Superior temporal gyrus (tissue), 1 donor: ENCODE measurements around the gene SERINC4.
"Not testable (repeated sequence)": the region's sequence is repeated elsewhere in the genome, so short reads cannot be mapped to it uniquely, and the experiment has no call there.

Experiments used
- DNase-seq: peaks from one replicate; pipeline ENCODE4 v3.0.0-alpha.2; 2016; ENCODE audit errors: extremely low spot score

The SERINC4 gene

DNA sequence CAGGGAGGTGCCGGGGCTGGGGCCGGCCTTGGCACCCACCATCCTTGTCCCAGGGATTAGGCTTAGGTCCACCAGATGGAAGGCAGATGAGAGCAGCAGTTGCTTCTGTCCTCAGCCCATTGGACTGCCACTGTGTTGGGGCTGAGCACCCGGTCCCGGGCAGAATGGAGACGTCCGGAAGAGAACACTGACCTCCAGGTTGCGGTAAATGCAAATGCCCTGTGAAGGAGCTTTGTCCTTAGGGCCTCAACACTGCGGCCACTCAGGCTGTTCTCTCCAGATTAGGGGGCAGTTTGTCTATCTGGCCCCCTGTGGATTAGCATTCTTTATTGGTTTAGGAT lies at the start of gene SERINC4:
Gene SERINC4 (minus strand): TSS at position 276 of the 341 bp plus-strand sequence. CDS start 234 bp downstream, at position 42.
- no peak for DNase-seq

DNA sequence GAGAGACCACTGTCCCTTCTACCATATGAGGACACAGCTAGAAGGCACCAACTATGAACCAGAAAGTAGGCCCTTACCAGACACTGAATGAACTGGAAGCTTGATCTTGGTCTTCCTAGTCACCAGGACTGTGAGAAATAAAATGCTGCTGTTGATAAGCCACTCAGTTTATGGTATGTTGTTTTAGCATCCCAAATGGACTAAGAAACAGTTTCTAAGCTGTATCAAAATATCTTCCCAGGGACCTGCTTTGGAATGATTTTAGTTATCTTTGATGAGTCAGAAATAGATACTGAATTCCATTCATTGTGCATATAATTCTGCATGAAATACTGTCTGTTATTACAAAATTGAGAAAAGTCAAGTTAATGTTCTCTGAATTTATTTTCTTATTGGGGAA lies 45.4 kb upstream of the SERINC4 start:
- no peak for DNase-seq

GRCh38 chr15:43832485-43832884 lies 32.5 kb upstream of the SERINC4 start:
- DNase-seq: not testable (repeated sequence)

DNA sequence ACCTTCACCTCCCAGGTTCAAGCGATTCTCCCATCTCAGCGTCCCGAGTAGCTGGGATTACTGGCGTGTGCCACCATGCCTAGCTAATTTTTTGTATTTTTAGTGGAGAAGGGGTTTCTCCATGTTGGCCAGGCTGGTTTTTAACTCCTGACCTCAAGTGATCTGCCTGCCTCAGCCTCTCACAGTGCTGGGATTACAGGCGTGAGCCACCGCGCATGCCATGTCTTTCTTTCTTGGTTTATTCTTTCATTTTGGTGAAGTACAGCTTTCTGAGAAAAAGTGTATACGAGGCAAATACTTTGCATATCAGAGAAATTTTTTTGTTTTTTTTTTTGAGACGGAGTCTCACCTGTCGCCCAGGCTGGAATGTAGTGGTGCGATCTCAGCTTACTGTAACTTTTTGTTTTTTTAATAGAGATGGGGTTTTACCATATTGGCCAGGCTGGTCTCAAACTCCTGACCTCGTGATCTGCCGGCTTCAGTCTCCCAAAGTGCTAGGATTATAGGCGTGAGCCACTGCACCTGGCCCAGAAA lies 31.6 kb upstream of the SERINC4 start:
- DNase-seq: not testable (repeated sequence)

GRCh38 chr15:43830691-43831275 lies 30.8 kb upstream of the SERINC4 start:
- not testable (repeated sequence) for DNase-seq

- DNase-seq: not testable (repeated sequence)
Observed at GRCh38 chr15:43829951-43830540, 30.0 kb upstream of the SERINC4 start.

DNA sequence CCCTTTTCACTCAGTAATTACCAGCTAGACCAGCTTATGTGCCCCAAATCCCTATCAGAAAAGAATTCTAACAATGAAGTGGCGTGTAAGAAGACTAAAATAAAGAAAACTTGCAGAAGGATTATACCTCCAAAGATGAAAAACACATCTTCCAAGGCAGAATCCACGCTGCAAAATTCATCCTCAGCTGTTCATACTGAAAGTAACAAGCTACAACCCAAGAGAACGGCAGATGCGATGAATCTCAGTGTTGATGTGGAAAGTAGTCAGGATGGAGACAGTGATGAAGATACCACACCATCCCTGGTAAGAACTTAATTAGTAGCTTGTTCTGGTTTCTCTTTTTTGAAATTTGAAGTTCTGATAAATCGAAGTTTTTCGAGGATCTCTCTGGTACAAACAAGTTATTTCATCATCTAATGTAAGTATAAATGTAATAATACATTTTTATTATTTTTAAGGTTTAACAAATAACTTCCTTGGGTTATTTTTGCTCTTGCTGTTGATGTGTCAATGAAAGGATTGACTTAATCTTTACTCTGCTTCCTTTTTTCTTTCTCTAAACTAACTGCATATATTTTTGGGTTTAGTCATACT lies 28.1 kb upstream of the SERINC4 start:
- no peak for DNase-seq

GRCh38 chr15:43826508-43827341 lies 26.7 kb upstream of the SERINC4 start, which contains the start of gene WDR76:
WDR76 (plus strand) TSS chr15:43827002; CDS start chr15:43827033, 31 bp downstream.
- DNase-seq: peak; percentile 42

DNA sequence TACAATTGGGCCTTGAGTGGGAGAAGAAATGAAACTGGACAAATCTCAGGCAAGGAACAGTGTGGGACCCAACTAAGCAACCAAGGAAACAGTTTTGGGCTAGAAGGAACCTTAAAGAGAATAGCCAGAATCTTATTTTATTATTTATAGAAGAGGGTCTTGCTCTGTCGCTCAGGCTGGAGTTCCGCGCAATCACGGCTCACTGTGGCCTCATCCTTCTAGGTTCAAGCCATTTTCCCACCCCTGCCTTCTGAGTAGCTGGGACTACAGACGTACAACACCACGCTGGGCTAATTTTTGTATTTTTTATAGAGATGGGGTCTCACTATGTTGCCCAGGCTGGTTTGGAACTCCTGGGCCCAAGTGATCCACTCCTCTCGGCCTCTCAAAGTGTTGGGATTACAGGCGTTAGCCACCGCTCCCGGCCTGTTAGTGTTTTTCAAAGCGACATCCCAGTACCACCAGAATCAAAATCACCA lies 26.0 kb upstream of the SERINC4 start:
- DNase-seq: no peak

DNA sequence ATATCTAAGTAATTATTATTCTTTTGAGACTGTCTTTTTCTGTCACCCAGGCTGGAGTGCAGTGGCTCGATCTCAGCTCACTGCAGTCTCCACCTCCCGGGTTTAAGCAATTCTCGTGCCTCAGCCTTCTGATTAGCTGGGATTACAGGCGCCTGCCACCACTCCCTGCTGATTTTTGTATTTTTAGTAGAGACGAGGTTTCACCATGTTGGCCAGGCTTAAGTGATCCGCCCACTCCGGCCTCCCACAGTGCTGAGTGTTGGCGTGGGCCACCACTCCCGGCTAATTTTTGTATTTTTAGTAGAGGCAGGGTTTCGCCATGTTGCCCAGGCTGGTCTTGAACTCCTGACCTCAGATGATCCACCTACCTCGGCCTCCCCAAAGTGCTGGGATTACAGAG lies 25.3 kb upstream of the SERINC4 start:
- not testable (repeated sequence) for DNase-seq

- peak; percentile 100 for DNase-seq
Observed at GRCh38 chr15:43824302-43825246, 24.6 kb upstream of the SERINC4 start, which contains the start of gene MFAP1. MFAP1 (minus strand) TSS chr15:43824690; CDS start chr15:43824569, 121 bp downstream.

GRCh38 chr15:43821505-43821904 lies 21.5 kb upstream of the SERINC4 start:
- DNase-seq: no peak

GRCh38 chr15:43815064-43815463 lies 15.0 kb upstream of the SERINC4 start:
- DNase-seq: not testable (repeated sequence)

DNA sequence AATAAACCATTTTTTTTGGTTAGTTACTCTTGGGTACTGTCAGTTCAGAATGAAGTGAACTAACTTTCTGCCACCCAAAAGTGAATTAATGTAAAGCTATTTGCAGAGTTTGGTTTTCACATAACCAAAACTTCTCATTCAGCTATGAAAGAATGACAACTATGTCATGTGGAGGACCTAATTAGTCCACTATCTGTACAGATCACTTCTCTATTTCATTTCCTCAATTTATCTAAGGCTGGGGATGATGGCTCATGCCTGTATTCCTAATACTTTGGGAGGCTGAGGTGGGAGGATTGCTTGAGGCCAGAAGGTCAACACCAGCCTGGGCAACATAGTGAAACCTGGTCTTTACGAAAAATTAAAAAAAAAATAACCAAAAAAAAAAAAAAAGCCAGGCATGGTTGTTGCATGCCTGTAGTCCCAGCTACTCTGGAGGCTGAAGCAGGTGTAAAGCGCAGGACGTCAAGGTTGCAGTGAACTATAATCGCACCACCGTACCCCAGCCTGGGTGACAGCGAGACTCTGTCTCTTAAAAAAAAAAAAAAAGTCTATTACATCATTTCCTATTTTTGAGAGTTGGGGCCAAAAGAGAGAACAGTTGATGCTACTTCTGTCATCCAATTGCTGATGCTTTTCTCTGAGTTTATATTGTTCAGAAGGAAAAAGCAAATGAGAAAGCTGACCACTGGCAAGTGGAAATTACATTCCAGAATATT lies 9.1 kb upstream of the SERINC4 start:
- no peak for DNase-seq

GRCh38 chr15:43808435-43808950 lies 8.5 kb upstream of the SERINC4 start:
- DNase-seq: no peak

DNA sequence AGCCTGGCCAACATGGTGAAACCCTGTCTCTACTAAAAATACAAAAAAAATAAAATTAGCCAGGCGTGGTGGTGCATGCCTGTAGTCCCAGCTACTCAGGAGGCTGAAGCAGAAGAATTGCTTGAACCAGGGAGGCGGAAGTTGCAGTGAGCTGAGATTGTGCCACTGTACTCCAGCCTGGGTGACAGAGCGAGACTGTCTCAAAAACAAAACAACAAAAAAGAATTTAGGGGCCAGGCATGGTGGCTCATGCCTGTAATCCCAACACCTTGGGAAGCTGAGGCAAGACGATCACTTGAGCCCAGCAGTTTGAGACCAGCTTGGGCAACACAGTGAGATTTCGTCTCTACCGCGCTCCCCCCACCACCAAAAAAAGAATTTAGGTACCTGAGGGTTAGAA lies 2.7 kb upstream of the SERINC4 start:
- not testable (repeated sequence) for DNase-seq

- peak; percentile 94 for DNase-seq
Observed at GRCh38 chr15:43800286-43801141, 494 bp upstream of the SERINC4 start, which contains the start of gene HYPK. HYPK (plus strand) TSS chr15:43800599; CDS start chr15:43800623, 24 bp downstream.

- DNase-seq: no peak
Observed at GRCh38 chr15:43799209-43799944, 643 bp downstream of the SERINC4 start.
